Psoas muscle (tissue), 8 donors: ENCODE results near the gene RANBP9. TPM values are rescaled to one million over a fixed set of nuclear protein-coding genes. Genes with fewer than 3 reads are reported as not detected.

Experiments used
- ATAC-seq, 4 donors: fragments of 200-7000 bp; cut with Tn5 transposase; one replicate each; pipeline ENCODE4 v1.9.1; 2020; ENCODE audit warnings: moderate library complexity in 3 of 4, mild to moderate bottlenecking in 2 of 4
- DNase-seq, 2 donors: peaks; one replicate each; pipeline ENCODE4 v3.0.0-alpha.2; 2020
- H3K27ac ChIP-seq: fragments of 200-600 bp; one replicate; pipeline ENCODE4 v1.8.0; 2022
- H3K27me3 ChIP-seq, 3 donors: fragments of 200-600 bp in 1 of 3; one replicate each; pipeline versions ENCODE4 v1.6.1 to v1.8.0; 2013 to 2022; ENCODE audit warnings: low read length in 2 of 3, mild to moderate bottlenecking in 2 of 3, moderate library complexity in 1 of 3; ENCODE audit not compliant: insufficient read depth in 3 of 3
- H3K36me3 ChIP-seq, 2 donors: fragments of 200-600 bp in 1 of 2; one replicate each; pipeline versions ENCODE4 v1.6.1 to v1.8.0; 2013 to 2022; ENCODE audit warnings: low read depth in 1 of 2, mild to moderate bottlenecking in 1 of 2, moderate library complexity in 1 of 2; ENCODE audit not compliant: insufficient read depth in 1 of 2
- H3K4me1 ChIP-seq: fragments of 200-600 bp; one replicate; pipeline ENCODE4 v1.8.0; 2022
- H3K4me3 ChIP-seq: fragments of 200-600 bp; one replicate; pipeline ENCODE4 v1.8.0; 2022; ENCODE audit warnings: mild to moderate bottlenecking
- H3K9me3 ChIP-seq: fragments of 200-600 bp; one replicate; pipeline ENCODE4 v1.8.0; 2022
- WGBS, 3 donors: extraction: QIAGEN DNeasy Blood & Tissue Kit; methylation state at CpG; one replicate each; pipeline versions ENCODE4 v1.1.6 to v1.1.7; 2013; 5-methylcytosine and 5-hydroxymethylcytosine counted together
- intact Hi-C, 2 donors: fragments of 100-400 bp; cut with DNase I; formaldehyde crosslinking; loops; one replicate each; pipeline versions ENCODE4 v1.11.0 to v1.14.2; 2022
- polyA plus RNA-seq, 3 donors: library from polyadenylated mRNA; stranded (reverse); fragments of 200-250 nt; gene quantifications; one replicate each; pipeline ENCODE4 v1.2.3, GENCODE V29; 2013
- total RNA-seq, 4 donors: library from RNA; stranded (reverse); fragmentation: NEBNext Ultra II Directional in 2 of 4; extraction: Animal tissue kit (Norgen Biotek cat#: 25700) in 2 of 4; gene quantifications; one replicate each; pipeline versions ENCODE4 v1.2.1 to v1.2.4, GENCODE V29; 2021 to 2023
- TF ChIP-seq, protein P1 (sequence below): fragments of 200-600 bp; IDR thresholded peaks from one replicate; pipeline ENCODE4 v1.8.0; 2022; ENCODE audit warnings: antibody characterized with exemption
- donor health status: healthy with polysubstance abuse.
- donor health status: DM: no; HTN: no; CAD: no; lungs with moderate emphysema.
- donor health status: Bipolar disorder and iron deficiency.
- donor health status: healthy.
- donor health status: DM: yes; HTN: yes; CAD: no.
- donor health status: DM: no; HTN: no; CAD: no.
- donor health status: DM: no; HTN: no; CAD: no.
- donor health status: DM: yes; HTN: yes; CAD: no.

Gene RANBP9
- total and polyA plus RNA-seq, 7 donors, result 22.3 to 72.6 (median 53.0) TPM

DNA sequence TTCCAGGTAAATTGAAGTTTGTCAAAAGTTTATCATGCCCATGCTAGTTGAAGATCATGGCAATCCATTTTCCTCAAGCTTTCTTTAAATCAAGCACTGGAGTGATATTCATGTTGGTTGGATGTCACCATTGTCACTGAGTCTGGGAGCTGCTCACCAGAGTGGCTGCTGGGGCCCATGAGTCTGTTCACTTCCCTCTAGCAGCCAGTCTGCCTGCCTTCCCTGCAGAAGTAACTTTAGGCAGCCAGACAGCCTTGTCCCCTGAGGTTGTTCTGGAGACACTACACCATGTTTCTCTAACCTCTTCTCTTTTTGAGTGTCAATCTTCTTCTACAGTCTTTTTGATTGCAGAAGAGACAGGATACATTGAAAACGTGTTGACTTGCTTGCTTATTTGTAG is 131.7 kb downstream of the RANBP9 start:
- Histone ChIP-seq H3K27ac (no peak overlapping the region), H3K4me3 (no peak overlapping the region), H3K9me3 (no peaks in the 10 kb centered on the region), H3K27me3 (no peaks in the 10 kb centered on the region), H3K4me1 (peaks cover 11% of the 10 kb centered on the region), H3K36me3 (peaks cover 5 to 38% of the 10 kb centered on the region in 2 donors)
- WGBS, 3 donors, result 66 to 78% (median 75%) methylated on average over 1 of the region's 1 CpG
- TF ChIP-seq, protein P1, sequence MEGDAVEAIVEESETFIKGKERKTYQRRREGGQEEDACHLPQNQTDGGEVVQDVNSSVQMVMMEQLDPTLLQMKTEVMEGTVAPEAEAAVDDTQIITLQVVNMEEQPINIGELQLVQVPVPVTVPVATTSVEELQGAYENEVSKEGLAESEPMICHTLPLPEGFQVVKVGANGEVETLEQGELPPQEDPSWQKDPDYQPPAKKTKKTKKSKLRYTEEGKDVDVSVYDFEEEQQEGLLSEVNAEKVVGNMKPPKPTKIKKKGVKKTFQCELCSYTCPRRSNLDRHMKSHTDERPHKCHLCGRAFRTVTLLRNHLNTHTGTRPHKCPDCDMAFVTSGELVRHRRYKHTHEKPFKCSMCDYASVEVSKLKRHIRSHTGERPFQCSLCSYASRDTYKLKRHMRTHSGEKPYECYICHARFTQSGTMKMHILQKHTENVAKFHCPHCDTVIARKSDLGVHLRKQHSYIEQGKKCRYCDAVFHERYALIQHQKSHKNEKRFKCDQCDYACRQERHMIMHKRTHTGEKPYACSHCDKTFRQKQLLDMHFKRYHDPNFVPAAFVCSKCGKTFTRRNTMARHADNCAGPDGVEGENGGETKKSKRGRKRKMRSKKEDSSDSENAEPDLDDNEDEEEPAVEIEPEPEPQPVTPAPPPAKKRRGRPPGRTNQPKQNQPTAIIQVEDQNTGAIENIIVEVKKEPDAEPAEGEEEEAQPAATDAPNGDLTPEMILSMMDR, result no peak
- intact Hi-C loops, result no loop called here
- DNase-seq, result no peak
- no peak for ATAC-seq

DNA sequence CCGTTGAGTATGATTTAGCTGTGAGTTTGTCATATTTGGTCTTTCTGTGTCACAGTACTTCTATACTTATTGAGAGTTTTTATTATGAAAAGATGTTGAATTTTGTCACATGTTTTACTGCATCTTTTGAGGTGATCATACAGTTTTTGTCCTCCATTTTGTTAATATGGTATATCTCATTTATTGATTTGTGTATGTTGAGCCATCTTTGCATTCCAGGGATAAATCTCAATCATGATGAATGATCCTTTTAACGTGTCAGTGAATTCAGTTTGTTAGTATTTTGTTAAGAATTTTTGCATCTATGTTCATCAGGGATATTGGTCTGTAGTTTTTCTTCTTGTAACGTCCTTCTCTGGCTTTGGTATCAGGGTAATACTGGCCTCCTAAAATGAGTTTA is 133.7 kb downstream of the RANBP9 start:
- TF ChIP-seq, protein P1, result no peak
- 92 to 95% (median 94%) methylated on average over 3 of the region's 3 CpGs for WGBS, 3 donors
- Histone ChIP-seq H3K4me3 (no peak overlapping the region), H3K9me3 (no peaks in the 10 kb centered on the region), H3K36me3 (peaks cover 5 to 25% of the 10 kb centered on the region in 2 donors), H3K27ac (peak overlapping the region; percentile 71), H3K27me3 (no peaks in the 10 kb centered on the region), H3K4me1 (peaks cover 20% of the 10 kb centered on the region)
- ATAC-seq, result no peak
- no peak for DNase-seq
- intact Hi-C loops, result no loop called here

DNA sequence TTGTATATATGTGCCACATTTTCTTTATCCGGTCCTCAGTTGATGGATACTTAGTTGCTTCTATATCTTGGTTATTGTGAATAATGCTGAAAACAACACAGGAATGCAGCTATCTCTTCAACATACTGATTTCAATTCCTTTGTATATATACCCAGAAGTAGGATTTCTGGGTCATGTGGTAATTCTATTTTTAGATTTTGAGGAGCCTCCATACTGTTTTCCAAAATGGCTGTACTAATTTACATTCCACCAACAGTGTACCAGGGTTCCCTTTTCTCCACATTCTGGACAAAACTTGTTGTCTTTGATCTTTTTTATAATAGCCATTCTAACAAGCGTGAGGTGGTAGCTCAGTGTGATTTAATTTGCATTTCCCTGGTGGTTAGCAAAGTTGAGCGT is 135.6 kb downstream of the RANBP9 start:
- peaks cover 20% of the 10 kb centered on the region for H3K4me1 ChIP-seq
- no peaks in the 10 kb centered on the region for H3K9me3 ChIP-seq
- TF ChIP-seq, protein P1, result no peak
- H3K27ac ChIP-seq, result peak overlapping the region; percentile 99
- H3K27me3 ChIP-seq, result no peaks in the 10 kb centered on the region
- WGBS, 3 donors, result 89 to 94% (median 93%) methylated on average over 3 of the region's 3 CpGs
- peaks cover 0 to 15% of the 10 kb centered on the region in 2 donors for H3K36me3 ChIP-seq
- intact Hi-C loops, result no loop called here
- H3K4me3 ChIP-seq, result no peak overlapping the region
- no peak for DNase-seq
- no peak for ATAC-seq

DNA sequence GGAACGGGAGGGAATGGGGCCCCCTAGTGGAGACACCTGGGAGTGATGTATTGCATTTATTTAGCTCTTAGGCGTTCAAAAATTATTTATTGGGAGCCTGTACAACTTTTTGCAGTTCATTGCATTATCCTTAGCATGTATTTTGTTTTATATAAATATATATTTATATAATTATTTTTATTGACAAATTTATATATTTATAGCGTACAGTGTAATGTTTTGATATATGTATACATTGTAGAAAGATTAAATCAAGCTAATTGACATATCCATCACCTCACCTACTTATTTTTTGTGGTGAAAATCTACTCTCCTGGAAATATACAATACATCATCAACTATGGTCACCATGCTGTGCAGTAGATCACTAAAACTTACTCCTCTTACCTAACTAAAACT is 136.3 kb downstream of the RANBP9 start:
- Histone ChIP-seq H3K4me1 (peaks cover 20% of the 10 kb centered on the region), H3K27me3 (no peaks in the 10 kb centered on the region), H3K4me3 (peak overlapping the region; percentile 97), H3K27ac (peak overlapping the region; percentile 99), H3K36me3 (peaks cover 0 to 10% of the 10 kb centered on the region in 2 donors), H3K9me3 (no peaks in the 10 kb centered on the region)
- TF ChIP-seq, protein P1, result peak; percentile 82
- no peak for DNase-seq
- no peak for ATAC-seq
- intact Hi-C loops, result loop anchor here in 1 of 2 donors (2.0 kb wide), 2 partner anchors 39 to 89 kb away; partner anchors contain the start of genes GFOD1 and NOL7
- WGBS, 3 donors, result 28 to 30% (median 28%) methylated on average over 3 of the region's 3 CpGs
